Stimulated activated naive CD8-positive, alpha-beta T cell treated with anti-CD3 and anti-CD28 coated beads, Interleukin-15, Interleukin-2, amounts not matched to agents 100 ng/mL and 50 ng/mL, for 24 hours (primary cell): ENCODE data around the gene PPM1A.

Experiments
- H3K27ac Mint-ChIP-seq: one replicate; pipeline ENCODE4 v1.8.0; 2021; ENCODE audit warnings: mild to moderate bottlenecking, mixed read lengths
- H3K27me3 Mint-ChIP-seq: one replicate; pipeline ENCODE4 v1.8.0; 2021; ENCODE audit warnings: mixed read lengths
- H3K36me3 Mint-ChIP-seq: one replicate; pipeline ENCODE4 v1.8.0; 2021; ENCODE audit warnings: low read depth, mixed read lengths
- H3K4me1 Mint-ChIP-seq: one replicate; pipeline ENCODE4 v1.8.0; 2021; ENCODE audit warnings: low read depth, mixed read lengths
- H3K4me3 Mint-ChIP-seq: one replicate; pipeline ENCODE4 v1.8.0; 2021; ENCODE audit warnings: mild to moderate bottlenecking, mixed read lengths
- H3K9me3 Mint-ChIP-seq: one replicate; pipeline ENCODE4 v1.8.0; 2021; ENCODE audit warnings: mixed read lengths

The PPM1A gene

GRCh38 chr14:60217713-60218112, 31.3 kb upstream of the PPM1A start:
- no peaks in the 10 kb centered on the region for H3K36me3 Mint-ChIP-seq
- no peak overlapping the region for H3K4me3 Mint-ChIP-seq
- H3K4me1 Mint-ChIP-seq, result peaks cover 25% of the 10 kb centered on the region
- no peak overlapping the region for H3K27ac Mint-ChIP-seq
- no peaks in the 10 kb centered on the region for H3K9me3 Mint-ChIP-seq
- H3K27me3 Mint-ChIP-seq, result no peaks in the 10 kb centered on the region

GRCh38 chr14:60220084-60220483, 28.9 kb upstream of the PPM1A start:
- Mint-ChIP-seq H3K4me3 (no peak overlapping the region), H3K36me3 (no peaks in the 10 kb centered on the region), H3K9me3 (no peaks in the 10 kb centered on the region), H3K27me3 (no peaks in the 10 kb centered on the region), H3K27ac (no peak overlapping the region), H3K4me1 (peaks cover 25% of the 10 kb centered on the region)

GRCh38 chr14:60220917-60221316, 28.1 kb upstream of the PPM1A start:
- H3K27me3 Mint-ChIP-seq, result no peaks in the 10 kb centered on the region
- H3K9me3 Mint-ChIP-seq, result no peaks in the 10 kb centered on the region
- no peak overlapping the region for H3K4me3 Mint-ChIP-seq
- H3K4me1 Mint-ChIP-seq, result peaks cover 25% of the 10 kb centered on the region
- no peaks in the 10 kb centered on the region for H3K36me3 Mint-ChIP-seq
- peak overlapping the region; percentile 11 for H3K27ac Mint-ChIP-seq

DNA sequence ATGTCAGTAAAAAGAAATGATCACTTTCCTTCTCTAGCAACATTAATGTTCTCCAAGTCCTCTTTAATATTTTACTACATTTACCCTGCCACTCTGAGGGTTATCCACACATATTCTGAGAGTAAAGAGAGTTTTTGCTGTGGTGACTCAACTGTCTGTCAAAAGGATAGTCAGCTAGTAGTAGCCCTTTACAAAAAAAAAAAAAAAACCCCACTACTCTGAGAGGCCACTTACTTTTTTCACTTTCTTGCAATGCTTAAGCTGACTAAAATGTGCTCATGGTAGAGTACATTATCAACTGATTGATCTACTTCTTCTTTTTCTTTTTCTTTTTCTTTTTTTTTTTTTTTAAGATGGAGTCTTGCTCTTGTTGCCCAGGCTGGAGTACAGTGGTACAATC, 27.6 kb upstream of the PPM1A start:
- H3K27ac Mint-ChIP-seq, result no peak overlapping the region
- no peaks in the 10 kb centered on the region for H3K36me3 Mint-ChIP-seq
- H3K4me3 Mint-ChIP-seq, result no peak overlapping the region
- peaks cover 25% of the 10 kb centered on the region for H3K4me1 Mint-ChIP-seq
- H3K27me3 Mint-ChIP-seq, result no peaks in the 10 kb centered on the region
- no peaks in the 10 kb centered on the region for H3K9me3 Mint-ChIP-seq

GRCh38 chr14:60222820-60223219, 26.2 kb upstream of the PPM1A start:
- H3K4me3 Mint-ChIP-seq, result no peak overlapping the region
- H3K4me1 Mint-ChIP-seq, result peaks cover 25% of the 10 kb centered on the region
- no peaks in the 10 kb centered on the region for H3K27me3 Mint-ChIP-seq
- no peaks in the 10 kb centered on the region for H3K9me3 Mint-ChIP-seq
- H3K36me3 Mint-ChIP-seq, result no peaks in the 10 kb centered on the region
- no peak overlapping the region for H3K27ac Mint-ChIP-seq

- Mint-ChIP-seq H3K36me3 (no peaks in the 10 kb centered on the region), H3K4me3 (no peak overlapping the region), H3K4me1 (peaks cover 15% of the 10 kb centered on the region), H3K9me3 (no peaks in the 10 kb centered on the region), H3K27ac (no peak overlapping the region), H3K27me3 (no peaks in the 10 kb centered on the region)
Observed at GRCh38 chr14:60225265-60225664, 23.8 kb upstream of the PPM1A start.

DNA sequence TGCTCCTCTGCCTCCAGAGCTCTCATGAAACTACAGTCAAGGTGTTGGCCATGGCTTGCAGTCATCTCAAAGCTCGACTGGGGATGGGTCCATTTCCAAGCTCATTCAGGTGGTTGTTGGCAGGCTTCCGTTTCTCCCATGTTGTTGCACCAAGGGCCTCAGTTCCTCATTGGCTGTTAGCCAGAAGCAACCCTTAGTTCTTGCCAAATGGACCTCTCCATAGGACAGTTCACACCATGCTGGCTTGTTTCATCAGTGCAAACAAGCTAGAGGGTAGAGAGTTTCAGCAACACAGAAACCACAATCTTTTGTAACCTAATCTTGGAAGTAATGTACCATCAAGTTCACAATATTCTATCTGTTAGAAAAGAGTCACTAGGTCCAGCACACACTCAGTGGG, 22.7 kb upstream of the PPM1A start:
- Mint-ChIP-seq H3K27ac (no peak overlapping the region), H3K4me1 (peaks cover 6% of the 10 kb centered on the region), H3K9me3 (peaks cover 9% of the 10 kb centered on the region), H3K36me3 (no peaks in the 10 kb centered on the region), H3K4me3 (no peak overlapping the region), H3K27me3 (no peaks in the 10 kb centered on the region)

DNA sequence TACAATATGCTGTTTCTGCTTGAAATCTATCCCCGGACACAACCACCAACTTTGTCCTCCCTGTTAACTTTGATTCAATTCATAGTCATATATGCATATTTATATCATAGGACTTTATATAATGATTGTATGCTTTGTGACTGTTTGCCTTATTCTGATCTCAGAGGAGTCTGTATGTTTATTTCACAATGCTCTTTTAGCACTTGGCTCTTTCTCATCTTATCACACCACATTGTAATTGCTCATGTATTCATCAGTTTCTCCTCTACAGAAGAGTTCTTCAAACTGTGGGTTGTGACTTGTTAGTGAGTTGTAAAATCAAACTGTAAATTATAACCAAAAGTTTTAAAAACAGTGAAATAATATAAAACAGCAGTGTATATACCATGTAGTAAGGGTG, 21.7 kb upstream of the PPM1A start:
- Mint-ChIP-seq H3K4me3 (no peak overlapping the region), H3K4me1 (no peaks in the 10 kb centered on the region), H3K27ac (no peak overlapping the region), H3K27me3 (no peaks in the 10 kb centered on the region), H3K36me3 (peaks cover 2% of the 10 kb centered on the region), H3K9me3 (peaks cover 15% of the 10 kb centered on the region)

- Mint-ChIP-seq H3K27me3 (no peaks in the 10 kb centered on the region), H3K27ac (no peak overlapping the region), H3K4me1 (no peaks in the 10 kb centered on the region), H3K9me3 (peaks cover 23% of the 10 kb centered on the region), H3K4me3 (no peak overlapping the region), H3K36me3 (peaks cover 5% of the 10 kb centered on the region)
Observed at GRCh38 chr14:60229614-60230013, 19.4 kb upstream of the PPM1A start.

GRCh38 chr14:60232185-60232584, 16.8 kb upstream of the PPM1A start:
- Mint-ChIP-seq H3K36me3 (peaks cover 5% of the 10 kb centered on the region), H3K9me3 (peaks cover 23% of the 10 kb centered on the region)

GRCh38 chr14:60233251-60233650, 15.8 kb upstream of the PPM1A start:
- H3K9me3 Mint-ChIP-seq, result peaks cover 23% of the 10 kb centered on the region
- no peaks in the 10 kb centered on the region for H3K4me1 Mint-ChIP-seq
- H3K4me3 Mint-ChIP-seq, result no peak overlapping the region
- H3K27ac Mint-ChIP-seq, result no peak overlapping the region
- peaks cover 5% of the 10 kb centered on the region for H3K36me3 Mint-ChIP-seq
- H3K27me3 Mint-ChIP-seq, result no peaks in the 10 kb centered on the region

More at GRCh38 chr14:60232185-60232584, 16.8 kb upstream of the PPM1A start:
- Mint-ChIP-seq H3K27ac (no peak overlapping the region), H3K4me3 (no peak overlapping the region), H3K27me3 (no peaks in the 10 kb centered on the region), H3K4me1 (no peaks in the 10 kb centered on the region)

DNA sequence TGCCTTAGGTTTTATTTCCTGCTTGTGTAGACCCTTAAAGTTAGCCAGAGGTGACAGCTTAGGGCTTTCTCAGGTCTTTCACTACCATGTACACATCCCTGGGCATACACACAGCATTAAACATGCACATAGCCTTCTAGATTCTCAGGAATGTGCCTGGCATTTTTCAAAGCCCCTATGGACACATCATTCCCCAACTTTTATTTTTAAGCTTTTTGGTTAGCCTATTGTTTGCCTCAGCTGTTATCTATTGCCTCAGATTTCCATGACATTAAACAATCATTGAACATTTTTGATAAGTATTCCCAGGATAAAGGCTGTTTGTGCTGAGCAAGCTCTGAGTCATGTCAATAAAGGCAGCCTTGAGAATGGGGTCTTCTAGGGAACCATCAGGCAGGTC, 15.1 kb upstream of the PPM1A start:
- H3K9me3 Mint-ChIP-seq, result peaks cover 23% of the 10 kb centered on the region
- no peak overlapping the region for H3K4me3 Mint-ChIP-seq
- H3K27me3 Mint-ChIP-seq, result no peaks in the 10 kb centered on the region

GRCh38 chr14:60235440-60235839, 13.6 kb upstream of the PPM1A start:
- no peak overlapping the region for H3K27ac Mint-ChIP-seq
- no peaks in the 10 kb centered on the region for H3K27me3 Mint-ChIP-seq
- H3K4me3 Mint-ChIP-seq, result no peak overlapping the region
- H3K9me3 Mint-ChIP-seq, result peaks cover 23% of the 10 kb centered on the region
- H3K4me1 Mint-ChIP-seq, result no peaks in the 10 kb centered on the region
- H3K36me3 Mint-ChIP-seq, result peaks cover 5% of the 10 kb centered on the region

More for the DNA sequence above, 15.1 kb upstream of the PPM1A start:
- H3K36me3 Mint-ChIP-seq, result peaks cover 5% of the 10 kb centered on the region
- no peak overlapping the region for H3K27ac Mint-ChIP-seq
- no peaks in the 10 kb centered on the region for H3K4me1 Mint-ChIP-seq

DNA sequence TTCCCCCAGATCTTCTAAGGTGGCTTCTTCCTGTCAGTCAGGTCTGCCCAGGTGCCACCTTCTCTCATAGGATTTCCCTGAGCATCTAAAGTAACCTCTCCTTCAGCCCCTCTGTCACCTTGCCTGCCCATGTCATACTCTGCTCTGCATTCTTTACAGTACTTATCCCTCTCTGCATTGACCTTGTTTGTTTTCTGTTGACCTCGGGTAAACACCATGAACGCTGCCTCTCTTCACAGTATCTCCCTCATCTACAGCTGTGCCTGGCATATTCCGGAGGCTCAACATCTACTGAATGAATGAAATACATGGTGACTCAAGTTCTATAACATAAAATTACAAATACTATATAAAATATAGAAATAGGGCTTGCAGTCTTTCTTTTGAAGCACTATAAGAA, 10.1 kb upstream of the PPM1A start:
- Mint-ChIP-seq H3K27ac (no peak overlapping the region), H3K27me3 (no peaks in the 10 kb centered on the region)

GRCh38 chr14:60240139-60240856, 8.7 kb upstream of the PPM1A start:
- no peak overlapping the region for H3K4me3 Mint-ChIP-seq
- H3K4me1 Mint-ChIP-seq, result no peaks in the 10 kb centered on the region
- H3K9me3 Mint-ChIP-seq, result no peaks in the 10 kb centered on the region
- H3K27ac Mint-ChIP-seq, result no peak overlapping the region
- H3K27me3 Mint-ChIP-seq, result no peaks in the 10 kb centered on the region
- no peaks in the 10 kb centered on the region for H3K36me3 Mint-ChIP-seq

More for the DNA sequence above, 10.1 kb upstream of the PPM1A start:
- H3K4me3 Mint-ChIP-seq, result no peak overlapping the region
- no peaks in the 10 kb centered on the region for H3K36me3 Mint-ChIP-seq
- no peaks in the 10 kb centered on the region for H3K4me1 Mint-ChIP-seq
- H3K9me3 Mint-ChIP-seq, result no peaks in the 10 kb centered on the region

GRCh38 chr14:60241091-60241490, 7.9 kb upstream of the PPM1A start:
- Mint-ChIP-seq H3K27me3 (no peaks in the 10 kb centered on the region), H3K4me3 (no peak overlapping the region), H3K9me3 (no peaks in the 10 kb centered on the region), H3K27ac (no peak overlapping the region), H3K4me1 (peaks cover 4% of the 10 kb centered on the region), H3K36me3 (no peaks in the 10 kb centered on the region)
